Measurements from ENCODE around the gene PIK3AP1. TPM values are rescaled to one million over a fixed set of nuclear protein-coding genes. Genes with fewer than 3 reads are reported as not detected.
"Not testable (repeated sequence)": the region's sequence is repeated elsewhere in the genome, so short reads cannot be mapped to it uniquely, and the experiment has no call there.

Gene PIK3AP1
- total RNA-seq, 1 experiment from 2014 or later: 7.1 TPM

GRCh38 chr10:96699613-96700012, 20.7 kb downstream of the PIK3AP1 start (continued):
- TF ChIP-seq, protein P1, sequence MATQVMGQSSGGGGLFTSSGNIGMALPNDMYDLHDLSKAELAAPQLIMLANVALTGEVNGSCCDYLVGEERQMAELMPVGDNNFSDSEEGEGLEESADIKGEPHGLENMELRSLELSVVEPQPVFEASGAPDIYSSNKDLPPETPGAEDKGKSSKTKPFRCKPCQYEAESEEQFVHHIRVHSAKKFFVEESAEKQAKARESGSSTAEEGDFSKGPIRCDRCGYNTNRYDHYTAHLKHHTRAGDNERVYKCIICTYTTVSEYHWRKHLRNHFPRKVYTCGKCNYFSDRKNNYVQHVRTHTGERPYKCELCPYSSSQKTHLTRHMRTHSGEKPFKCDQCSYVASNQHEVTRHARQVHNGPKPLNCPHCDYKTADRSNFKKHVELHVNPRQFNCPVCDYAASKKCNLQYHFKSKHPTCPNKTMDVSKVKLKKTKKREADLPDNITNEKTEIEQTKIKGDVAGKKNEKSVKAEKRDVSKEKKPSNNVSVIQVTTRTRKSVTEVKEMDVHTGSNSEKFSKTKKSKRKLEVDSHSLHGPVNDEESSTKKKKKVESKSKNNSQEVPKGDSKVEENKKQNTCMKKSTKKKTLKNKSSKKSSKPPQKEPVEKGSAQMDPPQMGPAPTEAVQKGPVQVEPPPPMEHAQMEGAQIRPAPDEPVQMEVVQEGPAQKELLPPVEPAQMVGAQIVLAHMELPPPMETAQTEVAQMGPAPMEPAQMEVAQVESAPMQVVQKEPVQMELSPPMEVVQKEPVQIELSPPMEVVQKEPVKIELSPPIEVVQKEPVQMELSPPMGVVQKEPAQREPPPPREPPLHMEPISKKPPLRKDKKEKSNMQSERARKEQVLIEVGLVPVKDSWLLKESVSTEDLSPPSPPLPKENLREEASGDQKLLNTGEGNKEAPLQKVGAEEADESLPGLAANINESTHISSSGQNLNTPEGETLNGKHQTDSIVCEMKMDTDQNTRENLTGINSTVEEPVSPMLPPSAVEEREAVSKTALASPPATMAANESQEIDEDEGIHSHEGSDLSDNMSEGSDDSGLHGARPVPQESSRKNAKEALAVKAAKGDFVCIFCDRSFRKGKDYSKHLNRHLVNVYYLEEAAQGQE (IDR thresholded peaks at IDR 0.05; ENCODE audit: low read depth): no peak
- no peak for TF ChIP-seq ZFX (IDR thresholded peaks at IDR 0.05)

DNA sequence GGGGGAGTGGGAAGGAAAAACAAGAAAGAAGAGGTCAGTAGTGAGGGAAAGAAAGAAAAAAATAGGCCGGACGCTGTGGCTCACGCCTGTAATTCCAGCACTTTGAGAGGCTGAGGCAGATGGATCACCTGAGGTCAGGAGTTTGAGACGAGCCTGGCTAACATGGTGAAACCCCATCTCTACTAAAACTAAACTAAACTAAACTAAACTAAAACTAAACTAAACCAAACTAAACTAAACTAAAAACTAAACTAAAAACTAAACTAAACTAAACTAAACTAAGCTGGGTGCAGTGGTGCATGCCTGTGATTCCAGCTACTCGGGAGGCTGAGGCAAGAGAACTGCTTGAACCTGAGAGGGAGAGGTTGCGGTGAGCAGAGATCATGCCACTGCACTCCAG, 22.0 kb downstream of the PIK3AP1 start:
- H3K79me2 ChIP-seq (ENCODE audit: insufficient read depth, low read length); BruUV-seq (replicated peaks); H4K20me1 ChIP-seq (ENCODE audit: insufficient read depth); H3K9me2 ChIP-seq (ENCODE audit: insufficient read depth); H3K9me3 ChIP-seq (ENCODE audit: control insufficient read depth in 1 of 2, insufficient read depth in 1 of 2, low read depth in 1 of 2, low read length in 2 of 2); H3K4me2 ChIP-seq (ENCODE audit: low read length); H3K27me3 ChIP-seq (ENCODE audit: insufficient read depth, low read length); H2AFZ ChIP-seq (ENCODE audit: low read depth, low read length, poor library complexity, severe bottlenecking); POLR2A ChIA-PET; CTCF ChIA-PET; ATAC-seq; H3K36me3 ChIP-seq (ENCODE audit: control insufficient read depth in 1 of 2, insufficient read depth in 2 of 2, low read length in 2 of 2); H3K9ac ChIP-seq (ENCODE audit: low read length); DNase-seq (ENCODE audit: low read depth, low spot score); H3K27ac ChIP-seq (ENCODE audit: low read depth, low read length); intact Hi-C loops (cut with micrococcal nuclease); RAD21 ChIA-PET (ENCODE audit: low non-redundant PET in 1 of 2, low total read pairs in 2 of 2, uncharacterized antibody in 2 of 2, unreplicated experiment in 2 of 2); H3K4me1 ChIP-seq (ENCODE audit: control insufficient read depth in 1 of 2, insufficient read depth in 2 of 2, low read length in 2 of 2); H3K4me3 ChIP-seq (replicated peaks in 1 of 2; ENCODE audit: low read depth in 1 of 2, low read length in 2 of 2): not testable (repeated sequence)

DNA sequence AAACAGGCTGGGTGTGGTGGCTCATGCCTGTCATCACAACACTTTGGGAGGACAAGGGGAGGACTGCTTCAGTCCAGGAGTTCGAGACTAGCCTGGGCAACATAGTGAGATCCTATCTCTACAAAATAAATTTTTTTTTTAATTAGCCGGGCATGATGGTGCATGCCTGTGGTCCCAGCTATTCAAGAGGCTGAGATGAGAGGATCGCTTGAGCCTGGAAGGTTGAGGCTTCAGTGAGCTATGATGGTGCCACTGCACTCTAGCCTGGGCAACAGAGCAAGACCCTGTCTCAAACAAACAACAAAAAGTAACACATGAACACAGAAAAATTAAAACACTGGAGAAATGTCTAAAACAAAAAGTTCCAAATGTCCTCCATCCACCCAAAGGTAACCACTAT, 22.9 kb downstream of the PIK3AP1 start:
- ATAC-seq: no peak
- no peak overlapping the region for H3K4me2 ChIP-seq (ENCODE audit: low read length)
- H3K9me2 ChIP-seq (ENCODE audit: insufficient read depth): no peaks in the 10 kb centered on the region
- ChIA-PET POLR2A (no interaction called here), RAD21 (ENCODE audit: low non-redundant PET in 1 of 2, low total read pairs in 2 of 2, uncharacterized antibody in 2 of 2, unreplicated experiment in 2 of 2) (no interaction called here), CTCF (no interaction called here)
- DNase-seq (ENCODE audit: low read depth, low spot score): no peak
- H4K20me1 ChIP-seq (ENCODE audit: insufficient read depth): no peaks in the 10 kb centered on the region
- intact Hi-C loops (cut with micrococcal nuclease): no loop called here
- H3K4me3 ChIP-seq (replicated peaks in 1 of 2; ENCODE audit: low read depth in 1 of 2, low read length in 2 of 2): no peak overlapping the region
- no peak overlapping the region for H3K27ac ChIP-seq (ENCODE audit: low read depth, low read length)
- H3K36me3 ChIP-seq (ENCODE audit: control insufficient read depth in 1 of 2, insufficient read depth in 2 of 2, low read length in 2 of 2): no peaks in the 10 kb centered on the region
- no peak overlapping the region for H3K9ac ChIP-seq (ENCODE audit: low read length)
- no peak overlapping the region for H2AFZ ChIP-seq (ENCODE audit: low read depth, low read length, poor library complexity, severe bottlenecking)
- no peaks in the 10 kb centered on the region for H3K27me3 ChIP-seq (ENCODE audit: insufficient read depth, low read length)
- H3K79me2 ChIP-seq (ENCODE audit: insufficient read depth, low read length): no peaks in the 10 kb centered on the region
- H3K4me1 ChIP-seq (ENCODE audit: control insufficient read depth in 1 of 2, insufficient read depth in 2 of 2, low read length in 2 of 2): no peaks in the 10 kb centered on the region
- no peaks in the 10 kb centered on the region for H3K9me3 ChIP-seq (ENCODE audit: control insufficient read depth in 1 of 2, insufficient read depth in 1 of 2, low read depth in 1 of 2, low read length in 2 of 2)
- no TSS peak for BruUV-seq (replicated peaks)
- no peak for TF ChIP-seq SP1 (IDR thresholded peaks at IDR 0.05; ENCODE audit: low read depth)
- TF ChIP-seq POLR2AphosphoS5 (IDR thresholded peaks at IDR 0.05; ENCODE audit: low read depth, low read length): no peak
- TF ChIP-seq POLR2A (IDR thresholded peaks at IDR 0.05; ENCODE audit: borderline replicate concordance, extremely low read depth, insufficient read depth, insufficient read length): no peak
- TF ChIP-seq, protein P2, sequence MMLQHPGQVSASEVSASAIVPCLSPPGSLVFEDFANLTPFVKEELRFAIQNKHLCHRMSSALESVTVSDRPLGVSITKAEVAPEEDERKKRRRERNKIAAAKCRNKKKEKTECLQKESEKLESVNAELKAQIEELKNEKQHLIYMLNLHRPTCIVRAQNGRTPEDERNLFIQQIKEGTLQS (IDR thresholded peaks at IDR 0.05): no peak
- no peak for TF ChIP-seq ZFX (IDR thresholded peaks at IDR 0.05)
- TF ChIP-seq EZH2 (IDR thresholded peaks at IDR 0.05): no peak
- TF ChIP-seq RAD21 (IDR thresholded peaks at IDR 0.05; ENCODE audit: low read depth): no peak
- no peak for TF ChIP-seq ELF1 (IDR thresholded peaks at IDR 0.05; ENCODE audit: borderline replicate concordance, low read depth)
- TF ChIP-seq ZNF274 (IDR thresholded peaks at IDR 0.05; ENCODE audit: low read depth, low read length): no peak
- TF ChIP-seq CBX3 (IDR thresholded peaks at IDR 0.05; ENCODE audit: low read depth): no peak
- no peak for TF ChIP-seq JUND (IDR thresholded peaks at IDR 0.05)
- no peak for TF ChIP-seq YY1 (IDR thresholded peaks at IDR 0.05; ENCODE audit: extremely low read depth, insufficient replicate concordance, low read depth, low read length)
- TF ChIP-seq EZH2phosphoT487 (IDR thresholded peaks at IDR 0.05; ENCODE audit: borderline replicate concordance): no peak
- TF ChIP-seq EGR1 (IDR thresholded peaks at IDR 0.05; ENCODE audit: low read depth): no peak
- no peak for TF ChIP-seq CEBPB (IDR thresholded peaks at IDR 0.05; ENCODE audit: low read depth)
- TF ChIP-seq MAX (IDR thresholded peaks at IDR 0.05): no peak

Data from HCT116 (cell line).